HepG2 (cell line): ENCODE results near the gene ADIRF. TPM values are rescaled to one million over a fixed set of nuclear protein-coding genes. Genes with fewer than 3 reads are reported as not detected.

Experiments
- ATAC-seq: fragments of 200-7000 bp; cut with Tn5 transposase; 3 replicates; pipeline ENCODE4 v1.9.1; 2020; ENCODE audit warnings: mild to moderate bottlenecking, moderate library complexity
- BruUV-seq: library from RNA; stranded (reverse); fragments of 400-500 nt; replicated peaks from 2 replicates; lab custom pipeline; 2021; lab: Mats Ljungman, UMichigan
- CTCF ChIA-PET: fragments of 300-600 bp; formaldehyde crosslinking; extraction: SDS; loops from one replicate; lab custom pipeline; 2021; ENCODE audit warnings: low total read pairs, inconsistent platforms, low intra/inter-chr PET ratio; lab: Yijun Ruan, JAX
- POLR2A ChIA-PET: fragments of 350-600 bp; sonication (Branson Sonifier 250); formaldehyde crosslinking; loops from one replicate; lab custom pipeline; 2020; ENCODE audit warnings: antibody characterized with exemption, inconsistent platforms; lab: Yijun Ruan, JAX
- DNase-seq: peaks from one replicate; pipeline ENCODE4 v3.0.0-alpha.2; 2015; ENCODE audit warnings: low spot score
- FAIRE-seq: peaks from 3 replicates; lab custom pipeline; 2011; peaks lifted over from hg19 to GRCh38; lab: Jason Lieb, UNC
- H2AFZ ChIP-seq: one replicate; pipeline ENCODE4 v1.6.1; 2011; ENCODE audit warnings: low read length, inconsistent platforms
- H3K27ac ChIP-seq: fragments of 300-600 bp; 3 replicates; pipeline ENCODE4 v1.8.0; 2011; ENCODE audit warnings: mixed run types, mild to moderate bottlenecking, mixed read lengths, low read length, inconsistent platforms; ENCODE audit not compliant: insufficient read depth; ENCODE audit errors: extremely low read length
- H3K27me3 ChIP-seq, 2 experiments: fragments of 200-600 bp in 1 of 2; 2 replicates in 1 of 2; 3 replicates in 1 of 2; pipeline versions ENCODE4 v1.6.0 to v1.8.0; 2011; ENCODE audit warnings: low read length in 2 of 2, mild to moderate bottlenecking in 2 of 2, moderate library complexity in 2 of 2, inconsistent platforms in 1 of 2; ENCODE audit not compliant: insufficient read depth in 2 of 2, control insufficient read depth in 1 of 2
- H3K36me3 ChIP-seq, 2 experiments: fragments of 200-600 bp in 1 of 2; replicated peaks in 1 of 2; 2 replicates in 1 of 2; 3 replicates in 1 of 2; pipeline versions ENCODE4 v1.5.1 to v1.8.0; 2011; ENCODE audit warnings: low read length in 2 of 2, inconsistent platforms in 1 of 2; ENCODE audit not compliant: insufficient read depth in 2 of 2, control insufficient read depth in 1 of 2
- H3K4me1 ChIP-seq: 2 replicates; pipeline ENCODE4 v1.5.1; 2012; ENCODE audit warnings: low read length, inconsistent platforms; ENCODE audit not compliant: insufficient read depth
- H3K4me2 ChIP-seq: 2 replicates; pipeline ENCODE4 v1.6.0; 2011; ENCODE audit warnings: low read depth, low read length, inconsistent platforms
- H3K4me3 ChIP-seq, 3 experiments: fragments of 200-600 bp in 1 of 3; sonication (generic), shearing (Covaris generic) in 1 of 3; replicated peaks in 1 of 3; 2 replicates each; pipeline ENCODE4 v1.5.1; 2011 to 2016; ENCODE audit warnings: low read length in 3 of 3, inconsistent platforms in 2 of 3, low read depth in 2 of 3, mild to moderate bottlenecking in 2 of 3, control low read depth in 1 of 3, mixed read lengths in 1 of 3; ENCODE audit not compliant: insufficient read depth in 1 of 3
- H3K79me2 ChIP-seq: one replicate; pipeline ENCODE4 v1.6.1; 2011; ENCODE audit warnings: low read length, inconsistent platforms; ENCODE audit not compliant: insufficient read depth
- H3K9ac ChIP-seq: 2 replicates; pipeline ENCODE4 v1.6.0; 2011; ENCODE audit warnings: mild to moderate bottlenecking, low read depth, low read length, inconsistent platforms; ENCODE audit not compliant: insufficient read depth
- H3K9me3 ChIP-seq: 2 replicates; pipeline ENCODE4 v1.5.1; 2012; ENCODE audit warnings: mild to moderate bottlenecking, low read length
- H4K20me1 ChIP-seq: 2 replicates; pipeline ENCODE4 v1.6.0; 2011; ENCODE audit warnings: inconsistent platforms, mild to moderate bottlenecking, low read length, moderate library complexity; ENCODE audit not compliant: insufficient read depth
- DPF2 ChIP-seq: sonication (generic); formaldehyde crosslinking; IDR thresholded peaks from 2 replicates; pipeline ENCODE4 v1.4.0; 2020; ENCODE audit warnings: mild to moderate bottlenecking, low read depth, missing genetic modification reagents, borderline replicate concordance
- HOXD1 ChIP-seq: sonication (generic); formaldehyde crosslinking; IDR thresholded peaks from 2 replicates; pipeline ENCODE4 v1.5.0; 2020; ENCODE audit warnings: missing genetic modification reagents
- PHB2 ChIP-seq: fragments of 450-650 bp; IDR thresholded peaks from 2 replicates; pipeline ENCODE4 v1.6.1; 2018; ENCODE audit not compliant: partially characterized antibody
- RELA ChIP-seq: sonication (generic); formaldehyde crosslinking; IDR thresholded peaks from 2 replicates; pipeline ENCODE4 v1.4.0; 2020; ENCODE audit warnings: missing genetic modification reagents
- RFX1 ChIP-seq: fragments of 450-650 bp; IDR thresholded peaks from 2 replicates; pipeline ENCODE4 v1.6.1; 2017
- SOX5 ChIP-seq: IDR thresholded peaks from 2 replicates; pipeline ENCODE4 v1.6.1; 2016; ENCODE audit warnings: borderline replicate concordance
- ZNF3 ChIP-seq: IDR thresholded peaks from 2 replicates; pipeline ENCODE4 v1.7.0; 2017; ENCODE audit warnings: inconsistent platforms
- ZNF333 ChIP-seq: sonication (generic); formaldehyde crosslinking; IDR thresholded peaks from 2 replicates; pipeline ENCODE4 v1.4.0; 2020; ENCODE audit warnings: mild to moderate bottlenecking, missing genetic modification reagents, borderline replicate concordance
- ZNF543 ChIP-seq: sonication (generic); formaldehyde crosslinking; IDR thresholded peaks from 2 replicates; pipeline ENCODE4 v1.4.0; 2020; ENCODE audit warnings: mild to moderate bottlenecking, missing genetic modification reagents
- WGBS: methylation state at CpG from one replicate; pipeline ENCODE4 v1.1.6; 2017; ENCODE audit warnings: low lambda C conversion rate; 5-methylcytosine and 5-hydroxymethylcytosine counted together
- in situ Hi-C: cut with HindIII; loops from 2 replicates; pipeline ENCODE4 v1.10.0; 2017; ENCODE audit warnings: low pct_unique_long_range_greater_than_20kb; ENCODE audit not compliant: extremely low pct_ligation_motif_present
- intact Hi-C: fragments of 100-400 bp; cut with micrococcal nuclease; formaldehyde crosslinking; loops from one replicate; pipeline ENCODE4 v1.10.0; 2022; ENCODE audit not compliant: unreplicated experiment
- polyA plus RNA-seq, 8 experiments: library from polyadenylated mRNA; depleted of rRNA in 3 of 8; stranded (reverse) in 7 of 8; unstranded in 1 of 8; fragments of >200 nt; fragmentation: Illumina TruSeq in 4 of 8; extraction: Trizol in 4 of 8; gene quantifications; 2 replicates each; pipeline versions ENCODE4 v1.2.1 to v1.2.3, GENCODE V29; 2011 to 2016; ENCODE audit warnings: low read depth in 4 of 8, missing spikeins in 1 of 8, mixed read lengths in 1 of 8; ENCODE audit not compliant: insufficient read depth in 1 of 8
- total RNA-seq, 5 experiments: library from RNA; depleted of rRNA; stranded (reverse); fragments of >200 nt; fragmentation: Illumina TruSeq; extraction: Trizol; gene quantifications; 2 replicates each; pipeline ENCODE4 v1.2.3, GENCODE V29; 2016; ENCODE audit warnings: low read depth in 1 of 5
- TF ChIP-seq, protein P1 (sequence below): sonication (generic); formaldehyde crosslinking; IDR thresholded peaks from 2 replicates; pipeline ENCODE4 v1.4.0; 2020; ENCODE audit warnings: missing genetic modification reagents, low read depth, mild to moderate bottlenecking, borderline replicate concordance
- TF ChIP-seq, protein P2 (sequence below): sonication (generic); formaldehyde crosslinking; IDR thresholded peaks from 2 replicates; pipeline ENCODE4 v1.4.0; 2020; ENCODE audit warnings: mild to moderate bottlenecking, missing genetic modification reagents
- TF ChIP-seq, protein P3 (sequence below): IDR thresholded peaks from 2 replicates; pipeline ENCODE4 v1.6.1; 2012; ENCODE audit warnings: low read length, improper control_type of control experiment
- TF ChIP-seq, protein P4 (sequence below): IDR thresholded peaks from 2 replicates; pipeline ENCODE4 v1.6.1; 2016
- TF ChIP-seq, protein P5 (sequence below): sonication (generic); formaldehyde crosslinking; IDR thresholded peaks from 2 replicates; pipeline ENCODE4 v1.8.1; 2023; ENCODE audit warnings: mild to moderate bottlenecking, missing genetic modification reagents, borderline replicate concordance
- TF ChIP-seq, protein P6 (sequence below): IDR thresholded peaks from 2 replicates; pipeline ENCODE4 v1.6.1; 2016

Gene ADIRF
- total and polyA plus RNA-seq, 2 of the 13 experiments (the other 11 are each of a cell fraction or from before 2014, with no cell fraction given) = 0.13 to 0.40 TPM

DNA sequence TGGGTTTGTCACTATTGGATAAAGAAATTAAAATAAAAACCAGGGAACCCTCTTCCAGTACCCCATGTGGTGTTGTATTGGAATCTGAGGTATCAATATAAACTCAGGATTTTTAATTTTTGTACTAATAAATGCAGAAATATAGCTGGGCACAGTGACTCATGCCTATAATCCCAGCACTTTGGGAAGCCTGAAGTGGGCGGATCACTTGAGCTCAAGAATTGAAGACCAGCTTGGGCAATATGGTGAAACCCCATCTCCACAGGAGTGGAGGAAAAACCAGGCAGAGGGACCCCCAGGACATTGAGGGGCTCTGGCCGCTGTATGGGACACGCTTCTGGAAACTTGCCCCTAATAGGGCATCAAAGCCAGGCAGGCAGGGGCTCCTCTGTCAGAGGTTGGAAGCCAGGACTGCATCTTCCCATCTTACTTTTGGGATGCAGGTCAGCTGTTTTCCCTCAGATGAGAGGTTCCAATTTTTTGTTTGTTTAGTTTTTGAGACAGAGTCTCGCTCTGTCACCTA lies 11.1 kb downstream of the ADIRF start:
- 49% methylated on average over 2 of the region's 4 CpGs for WGBS
- Histone ChIP-seq H3K9me3 (no peaks in the 10 kb centered on the region), H3K27ac (no peak overlapping the region), H3K4me1 (no peaks in the 10 kb centered on the region)
- CTCF ChIA-PET = no interaction called here
- TF ChIP-seq, protein P1, sequence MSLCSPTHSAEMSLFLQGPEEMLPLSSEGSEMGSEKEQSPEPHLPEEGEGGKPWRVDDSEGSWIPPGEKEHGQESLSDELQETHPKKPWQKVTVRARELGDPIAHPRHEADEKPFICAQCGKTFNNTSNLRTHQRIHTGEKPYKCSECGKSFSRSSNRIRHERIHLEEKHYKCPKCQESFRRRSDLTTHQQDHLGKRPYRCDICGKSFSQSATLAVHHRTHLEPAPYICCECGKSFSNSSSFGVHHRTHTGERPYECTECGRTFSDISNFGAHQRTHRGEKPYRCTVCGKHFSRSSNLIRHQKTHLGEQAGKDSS (CRISPR knock-in tag) = no peak
- TF ChIP-seq, protein P2, sequence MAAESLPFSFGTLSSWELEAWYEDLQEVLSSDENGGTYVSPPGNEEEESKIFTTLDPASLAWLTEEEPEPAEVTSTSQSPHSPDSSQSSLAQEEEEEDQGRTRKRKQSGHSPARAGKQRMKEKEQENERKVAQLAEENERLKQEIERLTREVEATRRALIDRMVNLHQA = no peak
- TF ChIP-seq, protein P3, sequence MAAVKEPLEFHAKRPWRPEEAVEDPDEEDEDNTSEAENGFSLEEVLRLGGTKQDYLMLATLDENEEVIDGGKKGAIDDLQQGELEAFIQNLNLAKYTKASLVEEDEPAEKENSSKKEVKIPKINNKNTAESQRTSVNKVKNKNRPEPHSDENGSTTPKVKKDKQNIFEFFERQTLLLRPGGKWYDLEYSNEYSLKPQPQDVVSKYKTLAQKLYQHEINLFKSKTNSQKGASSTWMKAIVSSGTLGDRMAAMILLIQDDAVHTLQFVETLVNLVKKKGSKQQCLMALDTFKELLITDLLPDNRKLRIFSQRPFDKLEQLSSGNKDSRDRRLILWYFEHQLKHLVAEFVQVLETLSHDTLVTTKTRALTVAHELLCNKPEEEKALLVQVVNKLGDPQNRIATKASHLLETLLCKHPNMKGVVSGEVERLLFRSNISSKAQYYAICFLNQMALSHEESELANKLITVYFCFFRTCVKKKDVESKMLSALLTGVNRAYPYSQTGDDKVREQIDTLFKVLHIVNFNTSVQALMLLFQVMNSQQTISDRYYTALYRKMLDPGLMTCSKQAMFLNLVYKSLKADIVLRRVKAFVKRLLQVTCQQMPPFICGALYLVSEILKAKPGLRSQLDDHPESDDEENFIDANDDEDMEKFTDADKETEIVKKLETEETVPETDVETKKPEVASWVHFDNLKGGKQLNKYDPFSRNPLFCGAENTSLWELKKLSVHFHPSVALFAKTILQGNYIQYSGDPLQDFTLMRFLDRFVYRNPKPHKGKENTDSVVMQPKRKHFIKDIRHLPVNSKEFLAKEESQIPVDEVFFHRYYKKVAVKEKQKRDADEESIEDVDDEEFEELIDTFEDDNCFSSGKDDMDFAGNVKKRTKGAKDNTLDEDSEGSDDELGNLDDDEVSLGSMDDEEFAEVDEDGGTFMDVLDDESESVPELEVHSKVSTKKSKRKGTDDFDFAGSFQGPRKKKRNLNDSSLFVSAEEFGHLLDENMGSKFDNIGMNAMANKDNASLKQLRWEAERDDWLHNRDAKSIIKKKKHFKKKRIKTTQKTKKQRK = no peak
- TF ChIP-seq ZNF3 (no peak), RELA (CRISPR knock-in tag) (no peak), ZNF543 (CRISPR knock-in tag) (no peak), DPF2 (CRISPR knock-in tag) (no peak), RFX1 (no peak), SOX5 (CRISPR knock-in tag) (no peak), ZNF333 (CRISPR knock-in tag) (no peak), PHB2 (no peak), HOXD1 (no peak)
- TF ChIP-seq, protein P4, sequence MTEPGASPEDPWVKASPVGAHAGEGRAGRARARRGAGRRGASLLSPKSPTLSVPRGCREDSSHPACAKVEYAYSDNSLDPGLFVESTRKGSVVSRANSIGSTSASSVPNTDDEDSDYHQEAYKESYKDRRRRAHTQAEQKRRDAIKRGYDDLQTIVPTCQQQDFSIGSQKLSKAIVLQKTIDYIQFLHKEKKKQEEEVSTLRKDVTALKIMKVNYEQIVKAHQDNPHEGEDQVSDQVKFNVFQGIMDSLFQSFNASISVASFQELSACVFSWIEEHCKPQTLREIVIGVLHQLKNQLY (CRISPR knock-in tag) = no peak
- TF ChIP-seq, protein P5, sequence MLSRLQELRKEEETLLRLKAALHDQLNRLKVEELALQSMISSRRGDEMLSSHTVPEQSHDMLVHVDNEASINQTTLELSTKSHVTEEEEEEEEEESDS (CRISPR knock-in tag) = no peak
- TF ChIP-seq, protein P6, sequence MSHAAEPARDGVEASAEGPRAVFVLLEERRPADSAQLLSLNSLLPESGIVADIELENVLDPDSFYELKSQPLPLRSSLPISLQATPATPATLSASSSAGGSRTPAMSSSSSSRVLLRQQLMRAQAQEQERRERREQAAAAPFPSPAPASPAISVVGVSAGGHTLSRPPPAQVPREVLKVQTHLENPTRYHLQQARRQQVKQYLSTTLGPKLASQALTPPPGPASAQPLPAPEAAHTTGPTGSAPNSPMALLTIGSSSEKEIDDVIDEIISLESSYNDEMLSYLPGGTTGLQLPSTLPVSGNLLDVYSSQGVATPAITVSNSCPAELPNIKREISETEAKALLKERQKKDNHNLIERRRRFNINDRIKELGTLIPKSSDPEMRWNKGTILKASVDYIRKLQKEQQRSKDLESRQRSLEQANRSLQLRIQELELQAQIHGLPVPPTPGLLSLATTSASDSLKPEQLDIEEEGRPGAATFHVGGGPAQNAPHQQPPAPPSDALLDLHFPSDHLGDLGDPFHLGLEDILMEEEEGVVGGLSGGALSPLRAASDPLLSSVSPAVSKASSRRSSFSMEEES (CRISPR knock-in tag) = no peak
- TF ChIP-seq, all 625 proteins: peak for 0
- no peak for ATAC-seq
- no peaks in the 10 kb centered on the region; a peak in 1 of 5 replicates for H3K27me3 ChIP-seq
- no peak for FAIRE-seq
- POLR2A ChIA-PET = no interaction called here
- no peak for DNase-seq
- no peaks in the 10 kb centered on the region for H3K36me3 ChIP-seq
- BruUV-seq = no TSS peak
- no peak overlapping the region for H3K4me2 ChIP-seq
- H3K9ac ChIP-seq = no peak overlapping the region
- intact Hi-C loops (no loop called here), in situ Hi-C loops (no loop called here)
- no peaks in the 10 kb centered on the region for H3K79me2 ChIP-seq
- H4K20me1 ChIP-seq = no peaks in the 10 kb centered on the region
- no peak overlapping the region for H3K4me3 ChIP-seq
- no peak overlapping the region for H2AFZ ChIP-seq
